Ovary (tissue), 9 donors: Measurements from ENCODE around the gene CSNK1G2. TPM values are rescaled to one million over a fixed set of nuclear protein-coding genes. Genes with fewer than 3 reads are reported as not detected.

ENCODE experiments used
- DNase-seq, 5 donors: peaks; one replicate each; pipeline ENCODE4 v3.0.0-alpha.2; 2019 to 2020
- H3K27ac ChIP-seq, 2 donors: fragments of 200-600 bp; one replicate each; pipeline versions ENCODE4 v1.5.1 to v1.8.0; 2019 to 2022
- H3K27me3 ChIP-seq: fragments of 200-600 bp; one replicate; pipeline ENCODE4 v1.8.0; 2022
- H3K36me3 ChIP-seq: fragments of 200-600 bp; sonication (generic); one replicate; pipeline ENCODE4 v1.5.1; 2019
- H3K4me1 ChIP-seq: one replicate; pipeline ENCODE4 v1.8.1; 2013; ENCODE audit warnings: mild to moderate bottlenecking, moderate library complexity; ENCODE audit not compliant: insufficient read depth
- H3K4me3 ChIP-seq: fragments of 200-600 bp; sonication (generic); one replicate; pipeline ENCODE4 v1.5.1; 2017
- H3K9me3 ChIP-seq, 2 donors: fragments of 200-600 bp in 1 of 2; sonication (generic) in 1 of 2; one replicate each; pipeline versions ENCODE4 v1.5.1 to v1.8.1; 2013 to 2019; ENCODE audit warnings: mild to moderate bottlenecking in 1 of 2, moderate library complexity in 1 of 2
- CTCF ChIP-seq, 3 donors: fragments of 450-650 bp in 2 of 3; fragments of 200-600 bp in 1 of 3; IDR thresholded peaks; one replicate each; pipeline versions ENCODE4 v1.5.1 to v1.8.0; 2016 to 2022; ENCODE audit warnings: antibody characterized with exemption in 3 of 3, mild to moderate bottlenecking in 1 of 3
- EP300 ChIP-seq: sonication (generic); formaldehyde crosslinking; IDR thresholded peaks from one replicate; pipeline ENCODE4 v1.6.1; 2017; ENCODE audit warnings: antibody characterized with exemption
- POLR2A ChIP-seq: fragments of 450-650 bp; IDR thresholded peaks from one replicate; pipeline ENCODE4 v1.6.1; 2017; ENCODE audit warnings: antibody characterized with exemption, mild to moderate bottlenecking, moderate library complexity
- WGBS, 3 donors: extraction: QIAGEN DNeasy Blood & Tissue Kit in 1 of 3; methylation state at CpG; one replicate each; pipeline versions ENCODE4 v1.1.5 to v1.1.7; 2013 to 2017; 5-methylcytosine and 5-hydroxymethylcytosine counted together
- intact Hi-C, 4 donors: fragments of 100-400 bp; cut with DNase I; formaldehyde crosslinking; loops; one replicate each; pipeline versions ENCODE4 v1.11.0 to v1.15.1; 2022 to 2023
- polyA plus RNA-seq, 2 donors: library from polyadenylated mRNA; stranded (reverse); fragments of 200-250 nt in 1 of 2; fragments of 350-450 nt in 1 of 2; fragmentation: Illumina TruSeq in 1 of 2; extraction: RNeasy Lipid Tissue Mini Kit (QIAGEN cat#74804) in 1 of 2; gene quantifications; one replicate each; pipeline ENCODE4 v1.2.3, GENCODE V29; 2013 to 2014
- total RNA-seq, 7 donors: library from RNA; depleted of rRNA in 2 of 7; stranded (reverse); fragments of >200 nt in 2 of 7; fragmentation: NEBNext Ultra II Directional in 3 of 7; extraction: Animal tissue kit (Norgen Biotek cat#: 25700) in 3 of 7; gene quantifications; one replicate each; pipeline versions ENCODE4 v1.1.0 to v1.2.4, GENCODE V29; 2016 to 2023
- donor health status: DM: no; HTN: no; CAD: no; lungs with moderate emphysema.
- donor health status: DM: no; HTN: no; CAD: no.
- donor health status: Bipolar disorder and iron deficiency.
- donor health status: DM: yes; HTN: yes; CAD: no.
- donor health status: DM: no; HTN: no; CAD: no.
- donor health status: DM: yes; HTN: yes; CAD: no.

Gene CSNK1G2
- total and polyA plus RNA-seq, 9 donors = 5.9 to 65.4 (median 50.3) TPM

DNA sequence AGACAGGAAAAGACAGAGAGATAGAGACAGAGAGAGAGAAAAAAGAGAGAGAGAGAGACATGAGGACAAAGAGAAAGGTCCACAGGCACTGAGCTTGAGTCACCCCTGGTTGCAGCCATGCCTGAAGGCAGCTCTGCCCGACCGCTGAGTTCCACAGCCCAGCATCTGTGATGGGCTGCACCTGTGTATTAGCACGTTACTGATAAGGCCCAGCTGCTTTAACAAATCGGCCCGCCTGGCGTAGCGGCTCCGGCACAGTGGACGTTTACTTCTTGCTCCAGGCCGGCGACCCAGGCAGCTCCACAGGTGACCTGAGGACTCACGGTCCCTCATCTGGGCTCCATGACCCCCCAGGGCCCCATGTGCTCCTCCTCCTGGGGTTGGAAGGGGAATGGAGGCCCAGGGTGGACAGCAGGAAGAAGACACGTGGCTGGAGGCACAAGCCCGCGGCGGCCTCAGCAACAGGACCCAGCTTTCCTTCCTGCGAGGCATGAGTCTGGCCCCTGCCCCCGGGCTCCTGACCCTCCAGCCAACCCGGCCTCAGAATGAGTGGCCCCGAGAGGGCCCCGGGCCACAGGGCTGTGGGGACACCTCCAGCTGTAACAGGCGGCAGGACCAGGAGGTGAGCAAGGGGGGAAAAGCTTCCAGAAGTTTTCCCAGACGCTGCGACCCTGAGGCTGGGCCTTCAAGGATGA lies 3.9 kb upstream of the CSNK1G2 start:
- TF ChIP-seq POLR2A (no peak), EP300 (no peak), CTCF (IDR thresholded peaks at IDR 0.05) (no peak)
- no peak overlapping the region for H3K27ac ChIP-seq
- intact Hi-C loops = loop anchor here in 3 of 4 donors (5.0 to 10.0 kb wide), 3 partner anchors 75 to 138 kb away; no protein-coding TSS in a partner anchor
- DNase-seq = peak in 1 of 5 donors; percentile 30
- H3K36me3 ChIP-seq = no peaks in the 10 kb centered on the region
- H3K4me3 ChIP-seq = no peak overlapping the region
- H3K9me3 ChIP-seq = no peaks in the 10 kb centered on the region
- peaks cover 6% of the 10 kb centered on the region for H3K4me1 ChIP-seq
- 66 to 83% (median 72%) methylated on average over 24 of the region's 24 CpGs for WGBS, 3 donors
- H3K27me3 ChIP-seq = no peaks in the 10 kb centered on the region

DNA sequence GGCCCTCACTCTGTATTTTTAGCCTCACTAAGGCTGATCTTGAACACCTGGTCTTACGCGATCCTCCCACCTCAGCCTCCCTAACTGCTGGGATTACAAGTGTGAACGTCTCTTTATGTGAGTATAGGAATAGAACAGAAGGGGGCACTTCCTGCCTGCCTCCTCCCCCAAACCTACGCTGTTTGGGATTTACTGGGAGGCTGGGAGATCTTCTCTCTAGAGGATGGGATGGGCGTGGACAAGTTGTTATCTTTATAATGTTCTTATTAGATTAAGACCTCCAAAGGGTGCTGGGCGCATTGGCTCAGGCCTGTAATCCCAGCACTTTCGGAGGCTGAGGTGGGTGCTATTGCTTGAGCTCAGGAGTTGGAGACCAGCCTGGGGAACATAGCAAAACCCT lies 2.9 kb upstream of the CSNK1G2 start:
- H3K36me3 ChIP-seq = no peaks in the 10 kb centered on the region
- DNase-seq = peak in 1 of 5 donors; percentile 24
- 64 to 81% (median 68%) methylated on average over 7 of the region's 7 CpGs for WGBS, 3 donors
- TF ChIP-seq EP300 (no peak), POLR2A (no peak), CTCF (IDR thresholded peaks at IDR 0.05) (no peak)
- peaks cover 10% of the 10 kb centered on the region for H3K4me1 ChIP-seq
- intact Hi-C loops = loop anchor here in 3 of 4 donors (5.0 to 10.0 kb wide), 3 partner anchors 74 to 137 kb away; no protein-coding TSS in a partner anchor
- H3K27ac ChIP-seq = no peak overlapping the region
- H3K9me3 ChIP-seq = no peaks in the 10 kb centered on the region
- H3K4me3 ChIP-seq = no peak overlapping the region
- H3K27me3 ChIP-seq = no peaks in the 10 kb centered on the region

- intact Hi-C loops = no loop called here
- H3K4me1 ChIP-seq = peaks cover 16% of the 10 kb centered on the region
- no peak for TF ChIP-seq CTCF (IDR thresholded peaks at IDR 0.05)
- no peak for TF ChIP-seq EP300
- no peak for TF ChIP-seq POLR2A
- DNase-seq = peak; percentile 61 to 80 (median 72)
- no peaks in the 10 kb centered on the region for H3K27me3 ChIP-seq
- H3K4me3 ChIP-seq = peak overlapping the region; percentile 63
- H3K27ac ChIP-seq = peak overlapping the region; percentile 53 to 75
- WGBS, 3 donors = 0 to 2% (median 1%) methylated on average over 39 to 40 of the region's 40 CpGs
- H3K9me3 ChIP-seq = no peaks in the 10 kb centered on the region
- H3K36me3 ChIP-seq = no peaks in the 10 kb centered on the region
Measured at GRCh38 chr19:1942078-1942933, 1.3 kb downstream of the CSNK1G2 start.

DNA sequence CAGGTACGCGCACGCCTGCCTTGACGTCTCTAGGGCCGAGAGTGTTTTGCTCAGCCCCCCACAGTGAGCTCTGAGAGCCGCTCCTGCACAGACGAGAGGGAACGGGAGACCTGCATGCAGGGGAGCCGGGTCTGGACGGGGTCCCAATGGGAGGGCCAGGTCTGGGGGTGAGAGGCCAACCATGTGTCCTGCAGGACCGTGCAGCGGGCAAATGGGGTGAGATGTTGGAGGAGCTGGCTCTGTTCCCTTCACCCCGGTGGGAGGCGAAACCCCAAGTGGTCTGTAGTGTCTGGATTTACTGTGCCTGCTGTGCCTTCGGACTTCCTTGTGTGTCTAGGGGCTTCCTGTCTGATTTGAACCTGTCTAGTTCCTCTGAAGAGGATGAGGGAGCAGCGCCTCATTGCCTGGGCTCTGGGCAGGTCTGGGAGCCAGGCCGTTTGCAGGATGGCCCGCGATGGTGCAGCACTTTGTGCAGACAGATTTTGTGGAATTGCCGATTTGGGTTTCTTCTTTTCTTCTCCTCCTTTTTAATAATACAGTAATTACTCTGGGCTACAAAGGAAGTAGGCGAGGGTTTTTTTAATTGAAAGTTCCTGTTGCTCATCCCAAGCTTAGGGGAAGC lies 2.1 kb downstream of the CSNK1G2 start:
- peak overlapping the region; percentile 63 for H3K4me3 ChIP-seq
- peaks cover 16% of the 10 kb centered on the region for H3K4me1 ChIP-seq

More for the DNA sequence above, 2.1 kb downstream of the CSNK1G2 start:
- 23 to 26% (median 26%) methylated on average over 21 of the region's 21 CpGs for WGBS, 3 donors
- no peaks in the 10 kb centered on the region for H3K9me3 ChIP-seq
- intact Hi-C loops = no loop called here
- TF ChIP-seq EP300 (no peak), POLR2A (no peak), CTCF (IDR thresholded peaks at IDR 0.05) (no peak)
- H3K36me3 ChIP-seq = no peaks in the 10 kb centered on the region
- peak in 3 of 5 donors; percentile 30 to 60 (median 59) for DNase-seq
- no peak overlapping the region for H3K27ac ChIP-seq
- no peaks in the 10 kb centered on the region for H3K27me3 ChIP-seq
